Stimulated activated naive B cell treated with anti-CD40 and anti-IgM and Interleukin-4, amounts not matched to agents 10 μg/mL and 1 μg/mL and 100 μg/mL, for 72 hours (primary cell): ENCODE results near the gene LYRM4.

Experiments used
- ATAC-seq, 2 donors: fragments of 150-1000 bp; cut with Tn5 transposase; replicated peaks; 2 replicates each; pipeline ENCODE4 v1.10.0; 2021; ENCODE audit warnings: moderate library complexity in 1 of 2
- DNase-seq: peaks from one replicate; pipeline ENCODE4 v3.0.0; 2021
- H3K27ac Mint-ChIP-seq: one replicate; pipeline ENCODE4 v1.8.0; 2022; ENCODE audit warnings: mild to moderate bottlenecking, mixed read lengths
- H3K27me3 Mint-ChIP-seq, 2 donors: one replicate each; pipeline ENCODE4 v1.8.0; 2022; ENCODE audit warnings: mixed read lengths in 2 of 2
- H3K36me3 Mint-ChIP-seq, 2 donors: one replicate each; pipeline ENCODE4 v1.8.0; 2022; ENCODE audit warnings: mixed read lengths in 2 of 2, mild to moderate bottlenecking in 1 of 2
- H3K4me1 Mint-ChIP-seq, 2 donors: one replicate each; pipeline ENCODE4 v1.8.0; 2022; ENCODE audit warnings: mixed read lengths in 2 of 2, mild to moderate bottlenecking in 1 of 2
- H3K4me3 Mint-ChIP-seq, 2 donors: one replicate each; pipeline ENCODE4 v1.8.0; 2022; ENCODE audit warnings: mild to moderate bottlenecking in 2 of 2, mixed read lengths in 2 of 2, moderate library complexity in 1 of 2
- H3K9me3 Mint-ChIP-seq, 2 donors: one replicate each; pipeline ENCODE4 v1.8.0; 2022; ENCODE audit warnings: mixed read lengths in 2 of 2, mild to moderate bottlenecking in 1 of 2

The LYRM4 gene

GRCh38 chr6:5093231-5094015 lies 167.3 kb downstream of the LYRM4 start:
- H3K4me1 Mint-ChIP-seq: peaks cover 8 to 13% of the 10 kb centered on the region in 2 donors
- H3K27me3 Mint-ChIP-seq: no peaks in the 10 kb centered on the region
- no peak for ATAC-seq
- no peak for DNase-seq
- no peak overlapping the region for H3K4me3 Mint-ChIP-seq
- peak overlapping the region; percentile 31 for H3K27ac Mint-ChIP-seq
- H3K9me3 Mint-ChIP-seq: no peaks in the 10 kb centered on the region
- no peaks in the 10 kb centered on the region for H3K36me3 Mint-ChIP-seq

GRCh38 chr6:5091210-5092069 lies 169.3 kb downstream of the LYRM4 start:
- H3K9me3 Mint-ChIP-seq: no peaks in the 10 kb centered on the region
- no peak overlapping the region for H3K27ac Mint-ChIP-seq
- peaks cover 11 to 14% of the 10 kb centered on the region in 2 donors for H3K4me1 Mint-ChIP-seq
- ATAC-seq: peak in 1 of 2 donors; percentile 52
- DNase-seq: no peak
- H3K27me3 Mint-ChIP-seq: peaks cover 10 to 14% of the 10 kb centered on the region in 2 donors
- peaks cover under 1 to 3% of the 10 kb centered on the region in 2 donors for H3K36me3 Mint-ChIP-seq
- H3K4me3 Mint-ChIP-seq: no peak overlapping the region

- H3K4me1 Mint-ChIP-seq: peaks cover 13 to 18% of the 10 kb centered on the region in 2 donors
- no peak overlapping the region for H3K4me3 Mint-ChIP-seq
- H3K27ac Mint-ChIP-seq: no peak overlapping the region
- H3K27me3 Mint-ChIP-seq: peaks cover 14 to 18% of the 10 kb centered on the region in 2 donors
- no peaks in the 10 kb centered on the region for H3K9me3 Mint-ChIP-seq
- ATAC-seq: peak in 1 of 2 donors; percentile 18
- DNase-seq: no peak
- peaks cover 3% of the 10 kb centered on the region in 2 donors for H3K36me3 Mint-ChIP-seq
Measured at GRCh38 chr6:5090603-5091002, 170.1 kb downstream of the LYRM4 start.

- Mint-ChIP-seq H3K27ac (no peak overlapping the region), H3K4me1 (peaks cover 14 to 18% of the 10 kb centered on the region in 2 donors), H3K4me3 (no peak overlapping the region), H3K36me3 (peaks cover 3% of the 10 kb centered on the region in 2 donors), H3K27me3 (peaks cover 14 to 21% of the 10 kb centered on the region in 2 donors), H3K9me3 (no peaks in the 10 kb centered on the region)
- ATAC-seq: no peak
- no peak for DNase-seq
Measured at GRCh38 chr6:5089481-5090438, 171.0 kb downstream of the LYRM4 start.

- Mint-ChIP-seq H3K4me1 (peaks cover 17 to 18% of the 10 kb centered on the region in 2 donors), H3K36me3 (peaks cover 3% of the 10 kb centered on the region in 2 donors), H3K4me3 (no peak overlapping the region), H3K27me3 (peaks cover 17 to 29% of the 10 kb centered on the region in 2 donors), H3K9me3 (no peaks in the 10 kb centered on the region), H3K27ac (no peak overlapping the region)
- ATAC-seq (no peak), DNase-seq (no peak)
Measured at GRCh38 chr6:5088780-5089179, 172.0 kb downstream of the LYRM4 start.

GRCh38 chr6:5087389-5087788 lies 173.4 kb downstream of the LYRM4 start:
- Mint-ChIP-seq H3K9me3 (no peaks in the 10 kb centered on the region), H3K27ac (no peak overlapping the region), H3K4me1 (peaks cover 17 to 18% of the 10 kb centered on the region in 2 donors), H3K27me3 (peaks cover 28 to 43% of the 10 kb centered on the region in 2 donors), H3K4me3 (no peak overlapping the region), H3K36me3 (peaks cover 3% of the 10 kb centered on the region in 2 donors)
- no peak for DNase-seq
- peak in 1 of 2 donors; percentile 20 for ATAC-seq

- ATAC-seq (peak in 1 of 2 donors; percentile 2), DNase-seq (no peak)
- Mint-ChIP-seq H3K27ac (no peak overlapping the region), H3K4me1 (peaks cover 12% of the 10 kb centered on the region in 2 donors), H3K27me3 (peaks cover 30 to 52% of the 10 kb centered on the region in 2 donors), H3K4me3 (peak overlapping the region in 1 of 2 donors; percentile 55), H3K9me3 (no peaks in the 10 kb centered on the region), H3K36me3 (peaks cover 3% of the 10 kb centered on the region in 2 donors)
Measured at GRCh38 chr6:5086294-5086890, 174.4 kb downstream of the LYRM4 start.

- peak overlapping the region; percentile 78 to 80 for H3K4me3 Mint-ChIP-seq
- ATAC-seq: peak; percentile 33 to 44
Measured at GRCh38 chr6:5085648-5086293, 175.0 kb downstream of the LYRM4 start.

GRCh38 chr6:5084781-5085647 lies 175.7 kb downstream of the LYRM4 start, which contains the start of gene PPP1R3G:
Gene PPP1R3G (plus strand): TSS chr6:5085341. CDS start chr6:5085486, 145 bp downstream.
- peaks cover 5 to 10% of the 10 kb centered on the region in 2 donors for H3K4me1 Mint-ChIP-seq
- no peaks in the 10 kb centered on the region for H3K9me3 Mint-ChIP-seq
- H3K27me3 Mint-ChIP-seq: peaks cover 30 to 52% of the 10 kb centered on the region in 2 donors
- DNase-seq: no peak
- peak; percentile 66 to 76 for ATAC-seq
- H3K27ac Mint-ChIP-seq: peak within 1 kb of the TSS; percentile 56
- H3K4me3 Mint-ChIP-seq: peak within 1 kb of the TSS; percentile 82 to 86
- H3K36me3 Mint-ChIP-seq: peaks cover 3% of the 10 kb centered on the region in 2 donors

More at GRCh38 chr6:5085648-5086293, 175.0 kb downstream of the LYRM4 start:
- Mint-ChIP-seq H3K27ac (no peak overlapping the region), H3K36me3 (peaks cover 3% of the 10 kb centered on the region in 2 donors), H3K27me3 (peaks cover 30 to 52% of the 10 kb centered on the region in 2 donors), H3K9me3 (no peaks in the 10 kb centered on the region), H3K4me1 (peaks cover 7 to 10% of the 10 kb centered on the region in 2 donors)
- DNase-seq: no peak

- peaks cover 5 to 10% of the 10 kb centered on the region in 2 donors for H3K4me1 Mint-ChIP-seq
- H3K27me3 Mint-ChIP-seq: peaks cover 30 to 52% of the 10 kb centered on the region in 2 donors
- peak overlapping the region; percentile 82 to 86 for H3K4me3 Mint-ChIP-seq
- DNase-seq (no peak), ATAC-seq (peak; percentile 24 to 29)
- H3K27ac Mint-ChIP-seq: peak overlapping the region; percentile 56
- peaks cover 3% of the 10 kb centered on the region in 2 donors for H3K36me3 Mint-ChIP-seq
- H3K9me3 Mint-ChIP-seq: no peaks in the 10 kb centered on the region
Measured at GRCh38 chr6:5084360-5084780, 176.4 kb downstream of the LYRM4 start.

GRCh38 chr6:5083813-5084359 lies 176.9 kb downstream of the LYRM4 start:
- H3K4me1 Mint-ChIP-seq: peaks cover 5 to 10% of the 10 kb centered on the region in 2 donors
- DNase-seq (no peak), ATAC-seq (peak in 1 of 2 donors; percentile 2)
- H3K36me3 Mint-ChIP-seq: peaks cover 3% of the 10 kb centered on the region in 2 donors
- no peaks in the 10 kb centered on the region for H3K9me3 Mint-ChIP-seq
- peak overlapping the region; percentile 72 for H3K4me3 Mint-ChIP-seq
- H3K27me3 Mint-ChIP-seq: peaks cover 30 to 52% of the 10 kb centered on the region in 2 donors
- peak overlapping the region; percentile 42 for H3K27ac Mint-ChIP-seq

GRCh38 chr6:5083307-5083583 lies 177.5 kb downstream of the LYRM4 start:
- Mint-ChIP-seq H3K27me3 (peaks cover 30 to 52% of the 10 kb centered on the region in 2 donors), H3K27ac (no peak overlapping the region), H3K4me3 (no peak overlapping the region), H3K4me1 (peaks cover 5 to 10% of the 10 kb centered on the region in 2 donors), H3K9me3 (no peaks in the 10 kb centered on the region), H3K36me3 (peaks cover 3% of the 10 kb centered on the region in 2 donors)
- ATAC-seq: no peak
- no peak for DNase-seq
